Progenitor cell of endocrine pancreas (in vitro differentiated cells): Measurements from ENCODE around the gene PARD3. TPM values are rescaled to one million over a fixed set of nuclear protein-coding genes. Genes with fewer than 3 reads are reported as not detected.

ENCODE experiments used
- DNase-seq: peaks from one replicate; pipeline ENCODE4 v3.0.0; 2021; ENCODE audit warnings: low spot score; ENCODE audit not compliant: unreplicated experiment
- H3K27ac Mint-ChIP-seq: 2 replicates; pipeline ENCODE4 v1.8.0; 2021; ENCODE audit warnings: mild to moderate bottlenecking, moderate library complexity, mixed read lengths
- H3K27me3 Mint-ChIP-seq: 2 replicates; pipeline ENCODE4 v1.8.0; 2021; ENCODE audit warnings: mixed read lengths
- H3K36me3 Mint-ChIP-seq: 2 replicates; pipeline ENCODE4 v1.8.0; 2022; ENCODE audit warnings: mixed read lengths; ENCODE audit not compliant: insufficient read depth
- H3K4me1 Mint-ChIP-seq: 2 replicates; pipeline ENCODE4 v1.8.0; 2021; ENCODE audit warnings: low read depth, mixed read lengths
- H3K4me3 Mint-ChIP-seq: 2 replicates; pipeline ENCODE4 v1.8.0; 2021; ENCODE audit warnings: low read depth, mild to moderate bottlenecking, moderate library complexity, mixed read lengths
- H3K9me3 Mint-ChIP-seq: 2 replicates; pipeline ENCODE4 v1.8.0; 2021; ENCODE audit warnings: low read depth, mixed read lengths
- total RNA-seq: library from RNA; stranded (reverse); gene quantifications from 2 replicates; pipeline ENCODE4 v1.2.1, GENCODE V29; 2021
- TF ChIP-seq, protein P1 (sequence below): fragments of 200-600 bp; sonication (generic); IDR thresholded peaks from one replicate; pipeline ENCODE4 v1.5.0; 2021; ENCODE audit warnings: antibody characterized with exemption, mild to moderate bottlenecking; ENCODE audit not compliant: unreplicated experiment

Gene PARD3
- total RNA-seq, 1 donor from 2014 or later = 85.3 TPM

DNA sequence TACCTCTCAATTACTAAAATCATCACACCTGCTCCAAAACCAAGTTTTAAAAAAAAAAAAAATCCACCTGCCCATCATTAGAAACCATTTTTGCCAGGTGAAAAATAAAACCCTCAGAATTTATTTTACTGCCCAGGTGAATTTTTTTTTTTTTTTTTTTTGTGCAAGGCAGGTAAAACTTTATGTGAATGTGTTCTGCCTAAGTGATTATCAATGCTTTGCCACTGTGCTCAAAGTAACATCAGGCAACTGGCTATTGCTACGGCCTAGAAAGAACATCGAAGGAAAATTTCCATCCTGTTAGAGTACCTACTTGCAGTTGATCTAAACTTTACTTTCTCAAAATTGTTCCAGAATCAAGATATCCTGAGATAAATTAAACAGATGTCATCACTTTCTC is 512.1 kb downstream of the PARD3 start:
- no peaks in the 10 kb centered on the region for H3K27me3 Mint-ChIP-seq
- no peak overlapping the region for H3K27ac Mint-ChIP-seq
- H3K36me3 Mint-ChIP-seq = peaks cover 8% of the 10 kb centered on the region

DNA sequence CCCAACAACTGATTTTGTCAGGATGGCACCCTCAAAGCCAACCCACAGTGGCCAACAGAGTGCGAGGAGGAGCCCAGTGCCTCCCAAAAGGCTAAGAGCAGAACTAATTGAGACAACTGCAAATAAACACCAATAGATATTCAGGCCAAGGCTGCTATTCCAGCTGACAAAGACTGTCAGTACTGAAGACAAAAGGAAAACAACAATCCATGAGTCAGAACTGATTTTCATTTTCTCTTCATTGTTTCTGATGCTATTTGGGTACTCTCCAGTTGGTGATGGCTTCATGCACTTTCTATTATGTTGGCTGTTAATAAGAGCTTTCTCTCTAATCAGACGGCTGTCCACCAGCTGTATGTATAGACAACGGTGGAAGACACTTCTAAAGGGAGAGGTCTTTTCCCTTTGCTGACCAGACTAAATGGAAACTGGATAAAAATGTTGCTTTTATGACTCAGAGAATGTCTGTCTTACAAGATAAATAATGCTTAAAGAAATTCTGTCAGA is 515.9 kb downstream of the PARD3 start:
- H3K4me3 Mint-ChIP-seq = no peak overlapping the region
- DNase-seq = no peak
- H3K4me1 Mint-ChIP-seq = peaks cover 22% of the 10 kb centered on the region
- no peaks in the 10 kb centered on the region for H3K9me3 Mint-ChIP-seq
- peaks cover 8% of the 10 kb centered on the region for H3K36me3 Mint-ChIP-seq
- no peaks in the 10 kb centered on the region for H3K27me3 Mint-ChIP-seq
- TF ChIP-seq, protein P1, sequence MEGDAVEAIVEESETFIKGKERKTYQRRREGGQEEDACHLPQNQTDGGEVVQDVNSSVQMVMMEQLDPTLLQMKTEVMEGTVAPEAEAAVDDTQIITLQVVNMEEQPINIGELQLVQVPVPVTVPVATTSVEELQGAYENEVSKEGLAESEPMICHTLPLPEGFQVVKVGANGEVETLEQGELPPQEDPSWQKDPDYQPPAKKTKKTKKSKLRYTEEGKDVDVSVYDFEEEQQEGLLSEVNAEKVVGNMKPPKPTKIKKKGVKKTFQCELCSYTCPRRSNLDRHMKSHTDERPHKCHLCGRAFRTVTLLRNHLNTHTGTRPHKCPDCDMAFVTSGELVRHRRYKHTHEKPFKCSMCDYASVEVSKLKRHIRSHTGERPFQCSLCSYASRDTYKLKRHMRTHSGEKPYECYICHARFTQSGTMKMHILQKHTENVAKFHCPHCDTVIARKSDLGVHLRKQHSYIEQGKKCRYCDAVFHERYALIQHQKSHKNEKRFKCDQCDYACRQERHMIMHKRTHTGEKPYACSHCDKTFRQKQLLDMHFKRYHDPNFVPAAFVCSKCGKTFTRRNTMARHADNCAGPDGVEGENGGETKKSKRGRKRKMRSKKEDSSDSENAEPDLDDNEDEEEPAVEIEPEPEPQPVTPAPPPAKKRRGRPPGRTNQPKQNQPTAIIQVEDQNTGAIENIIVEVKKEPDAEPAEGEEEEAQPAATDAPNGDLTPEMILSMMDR = no peak
- no peak overlapping the region for H3K27ac Mint-ChIP-seq

More for the DNA sequence above, 512.1 kb downstream of the PARD3 start:
- Mint-ChIP-seq H3K4me1 (peaks cover 11% of the 10 kb centered on the region), H3K4me3 (no peak overlapping the region), H3K9me3 (no peaks in the 10 kb centered on the region)
- TF ChIP-seq, protein P1 = no peak
- DNase-seq = no peak

DNA sequence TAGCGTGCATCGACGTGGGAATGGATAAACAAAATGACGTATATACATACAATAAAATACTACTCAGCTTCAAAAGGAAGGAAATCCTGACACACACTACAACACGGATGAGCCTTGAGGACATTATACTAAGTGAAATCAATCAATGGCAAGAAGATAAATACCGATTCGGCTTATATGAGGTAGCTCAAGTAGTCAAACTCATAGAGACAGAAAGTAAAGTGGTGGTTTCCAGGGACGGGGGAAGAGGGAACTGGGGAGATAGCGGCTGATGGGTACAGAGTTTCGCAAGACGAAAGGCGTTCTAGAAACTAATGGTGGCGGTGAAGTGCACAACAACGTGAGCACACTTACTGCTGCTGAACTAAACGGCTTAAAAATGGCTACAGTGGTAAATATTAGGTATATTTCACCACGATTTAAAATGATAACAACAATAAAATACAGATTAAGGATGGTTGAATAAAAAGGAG is 516.7 kb downstream of the PARD3 start:
- no peaks in the 10 kb centered on the region for H3K9me3 Mint-ChIP-seq
- peaks cover 27% of the 10 kb centered on the region for H3K4me1 Mint-ChIP-seq
- no peak for DNase-seq
- TF ChIP-seq, protein P1 = no peak
- no peak overlapping the region for H3K4me3 Mint-ChIP-seq
- no peaks in the 10 kb centered on the region for H3K27me3 Mint-ChIP-seq
- no peak overlapping the region for H3K27ac Mint-ChIP-seq
- peaks cover 8% of the 10 kb centered on the region for H3K36me3 Mint-ChIP-seq

- TF ChIP-seq, protein P1 = no peak
- no peak overlapping the region for H3K4me3 Mint-ChIP-seq
- DNase-seq = no peak
- no peak overlapping the region for H3K27ac Mint-ChIP-seq
- no peaks in the 10 kb centered on the region for H3K9me3 Mint-ChIP-seq
- H3K27me3 Mint-ChIP-seq = no peaks in the 10 kb centered on the region
- H3K4me1 Mint-ChIP-seq = peaks cover 29% of the 10 kb centered on the region
- H3K36me3 Mint-ChIP-seq = peaks cover 8% of the 10 kb centered on the region
Observed at GRCh38 chr10:34297541-34298345, 517.4 kb downstream of the PARD3 start.

GRCh38 chr10:34295142-34295548 is 520.0 kb downstream of the PARD3 start:
- TF ChIP-seq, protein P1 = no peak
- Mint-ChIP-seq H3K27me3 (no peaks in the 10 kb centered on the region), H3K4me3 (no peak overlapping the region), H3K36me3 (peaks cover 7% of the 10 kb centered on the region), H3K27ac (no peak overlapping the region), H3K9me3 (no peaks in the 10 kb centered on the region), H3K4me1 (peaks cover 33% of the 10 kb centered on the region)
- no peak for DNase-seq
